ENCODE measurements around the gene TRAF7.

Gene TRAF7

DNA sequence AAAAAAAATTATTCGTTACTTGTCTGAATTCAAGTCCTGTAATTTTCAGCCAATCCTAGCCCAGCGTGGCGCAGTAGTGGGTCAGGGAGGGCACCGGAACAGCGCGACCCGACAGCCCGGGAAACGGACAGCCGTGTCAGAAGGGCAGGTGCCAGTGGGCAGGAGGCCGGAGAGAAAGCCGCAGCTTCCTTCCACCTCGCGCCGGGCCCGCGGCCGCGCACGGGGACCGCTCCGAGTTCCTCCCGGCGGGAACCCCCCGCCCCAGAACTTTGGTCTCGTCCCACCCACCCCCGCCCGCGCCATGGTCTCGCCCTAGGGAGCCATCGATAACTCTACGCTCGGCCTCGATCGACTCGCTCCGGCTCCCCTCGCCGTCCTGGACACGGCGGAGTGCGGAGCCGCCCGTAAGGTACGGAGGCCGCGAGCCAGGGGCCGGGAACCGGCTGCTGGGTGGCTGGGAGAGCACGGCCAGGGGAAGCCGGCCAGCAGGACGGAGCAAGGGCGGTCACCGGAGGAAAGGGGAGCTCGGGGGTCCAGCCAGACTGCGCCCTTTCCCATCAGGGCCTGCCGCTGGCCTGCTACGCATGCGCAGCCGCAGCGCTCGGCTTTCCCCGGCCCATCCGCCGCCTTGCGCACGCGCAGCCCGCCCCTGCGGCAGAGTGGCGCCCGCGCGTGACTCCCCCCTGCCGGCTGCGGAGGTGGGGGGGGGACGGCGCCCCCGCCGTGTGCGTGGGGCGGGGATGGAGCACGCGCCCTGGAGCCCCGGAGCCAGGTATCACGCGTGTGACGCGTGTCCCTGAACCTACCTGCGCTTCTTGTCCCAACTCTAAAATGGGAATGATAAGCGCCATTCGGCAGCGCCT is 49.8 kb downstream of the TRAF7 start, which contains the start of gene MLST8:
Gene MLST8 (plus strand): TSS at position 351 of the 863 bp plus-strand sequence. CDS start 632 bp downstream, outside the sequence.
- Histone ChIP-seq H3K36me3 (ENCODE audit: control insufficient read depth in 2 of 2, insufficient read depth in 2 of 2, low read length in 2 of 2) (peaks cover 12% of the 10 kb centered on the region in 2 donors), H3K27me3 (ENCODE audit: control insufficient read depth in 1 of 2, insufficient read depth in 2 of 2, low read length in 2 of 2) (no peaks in the 10 kb centered on the region), H3K9ac (ENCODE audit: low read length in 2 of 2) (peak within 1 kb of the TSS; percentile 82 to 94), H3K27ac (ENCODE audit: low read length) (peak within 1 kb of the TSS; percentile 86), H3K4me3 (ENCODE audit: low read length in 2 of 2) (peak within 1 kb of the TSS; percentile 89 to 92), H3K4me1 (ENCODE audit: control insufficient read depth, insufficient read depth, low read length) (peaks cover 24% of the 10 kb centered on the region), H3K9me3 (ENCODE audit: control insufficient read depth in 2 of 2, low read length in 2 of 2) (no peaks in the 10 kb centered on the region)

DNA sequence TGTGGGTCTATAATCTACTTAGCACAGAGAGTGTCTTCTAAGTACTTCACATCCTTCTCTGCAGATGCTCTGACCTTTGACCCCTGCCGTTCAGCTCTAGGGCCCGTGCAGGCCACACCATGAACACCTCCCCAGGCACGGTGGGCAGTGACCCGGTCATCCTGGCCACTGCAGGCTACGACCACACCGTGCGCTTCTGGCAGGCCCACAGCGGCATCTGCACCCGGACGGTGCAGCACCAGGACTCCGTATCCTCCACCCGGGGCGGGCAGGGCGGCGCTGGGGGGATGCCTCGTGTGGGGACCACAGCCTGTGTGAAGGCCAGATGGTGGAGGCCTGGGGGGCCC is 50.4 kb downstream of the TRAF7 start:
- Histone ChIP-seq H3K27me3 (ENCODE audit: control insufficient read depth in 1 of 2, insufficient read depth in 2 of 2, low read length in 2 of 2) (no peaks in the 10 kb centered on the region), H3K9ac (ENCODE audit: low read length in 2 of 2) (peak overlapping the region; percentile 74 to 82), H3K36me3 (ENCODE audit: control insufficient read depth in 2 of 2, insufficient read depth in 2 of 2, low read length in 2 of 2) (peaks cover 12% of the 10 kb centered on the region in 2 donors), H3K27ac (ENCODE audit: low read length) (peak overlapping the region; percentile 86), H3K4me1 (ENCODE audit: control insufficient read depth, insufficient read depth, low read length) (peaks cover 24% of the 10 kb centered on the region), H3K4me3 (ENCODE audit: low read length in 2 of 2) (peak overlapping the region; percentile 89 to 92), H3K9me3 (ENCODE audit: control insufficient read depth in 2 of 2, low read length in 2 of 2) (no peaks in the 10 kb centered on the region)

DNA sequence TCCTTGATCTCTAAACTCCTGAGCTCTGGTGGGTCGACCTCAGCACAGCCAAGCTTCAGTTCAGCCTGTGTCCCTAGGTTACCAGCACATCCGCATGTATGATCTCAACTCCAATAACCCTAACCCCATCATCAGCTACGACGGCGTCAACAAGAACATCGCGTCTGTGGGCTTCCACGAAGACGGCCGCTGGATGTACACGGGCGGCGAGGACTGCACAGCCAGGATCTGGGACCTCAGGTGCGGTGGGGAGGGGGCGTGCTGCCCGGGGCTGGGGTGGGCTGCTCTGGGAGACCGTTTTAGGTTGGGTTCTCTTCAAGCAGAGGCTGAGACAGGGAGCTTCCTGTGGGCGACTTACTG is 50.8 kb downstream of the TRAF7 start:
- Histone ChIP-seq H3K27me3 (ENCODE audit: control insufficient read depth in 1 of 2, insufficient read depth in 2 of 2, low read length in 2 of 2) (no peaks in the 10 kb centered on the region), H3K36me3 (ENCODE audit: control insufficient read depth in 2 of 2, insufficient read depth in 2 of 2, low read length in 2 of 2) (peaks cover 12% of the 10 kb centered on the region in 2 donors), H3K27ac (ENCODE audit: low read length) (no peak overlapping the region), H3K4me3 (ENCODE audit: low read length in 2 of 2) (peak overlapping the region; percentile 89 to 92), H3K4me1 (ENCODE audit: control insufficient read depth, insufficient read depth, low read length) (peaks cover 24% of the 10 kb centered on the region), H3K9ac (ENCODE audit: low read length in 2 of 2) (no peak overlapping the region), H3K9me3 (ENCODE audit: control insufficient read depth in 2 of 2, low read length in 2 of 2) (no peaks in the 10 kb centered on the region)

DNA sequence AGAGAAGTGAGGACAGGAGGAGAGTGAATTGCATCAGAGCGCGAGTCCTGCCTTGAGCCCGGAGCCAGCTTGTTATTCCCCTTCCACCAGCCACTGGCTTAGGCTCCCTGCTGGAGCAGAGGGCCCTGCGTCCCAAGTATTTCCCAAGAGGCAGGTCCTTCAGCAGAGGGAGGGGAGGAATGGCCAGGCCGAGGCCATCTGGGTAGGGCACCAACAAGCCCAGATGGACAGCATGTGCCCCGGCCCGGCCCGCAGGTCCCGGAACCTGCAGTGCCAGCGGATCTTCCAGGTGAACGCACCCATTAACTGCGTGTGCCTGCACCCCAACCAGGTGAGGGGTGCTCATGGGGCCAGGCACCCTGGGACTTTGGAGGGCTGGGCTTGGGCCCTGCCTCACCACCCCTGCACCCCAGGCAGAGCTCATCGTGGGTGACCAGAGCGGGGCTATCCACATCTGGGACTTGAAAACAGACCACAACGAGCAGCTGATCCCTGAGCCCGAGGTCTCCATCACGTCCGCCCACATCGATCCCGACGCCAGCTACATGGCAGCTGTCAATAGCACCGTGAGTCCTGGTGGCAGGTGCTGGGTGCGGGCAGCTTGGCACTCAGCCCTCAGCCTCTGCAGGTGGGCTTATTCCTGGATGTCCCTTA is 51.3 kb downstream of the TRAF7 start:
- no peaks in the 10 kb centered on the region for H3K9me3 ChIP-seq (ENCODE audit: control insufficient read depth in 2 of 2, low read length in 2 of 2)

DNA sequence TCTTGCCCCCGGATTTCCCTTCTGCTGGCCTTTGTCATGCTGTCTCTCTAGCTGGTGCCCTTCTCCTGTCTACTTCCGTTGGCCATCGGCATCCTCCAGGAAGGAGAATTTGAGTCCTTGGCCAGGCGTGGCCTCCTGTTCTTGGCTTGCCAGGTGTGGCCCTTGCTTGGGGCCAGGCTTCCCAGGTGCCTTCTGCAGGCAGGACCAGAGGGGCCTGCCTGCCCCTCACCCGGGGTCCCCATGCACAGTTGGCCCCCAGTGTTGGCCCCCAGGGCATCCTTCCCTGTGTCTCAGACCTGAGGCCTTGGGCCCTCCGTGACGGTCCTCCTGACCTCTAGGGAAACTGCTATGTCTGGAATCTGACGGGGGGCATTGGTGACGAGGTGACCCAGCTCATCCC is 52.3 kb downstream of the TRAF7 start:
- no peak overlapping the region for H3K4me3 ChIP-seq (ENCODE audit: low read length in 2 of 2)
- H3K36me3 ChIP-seq (ENCODE audit: control insufficient read depth in 2 of 2, insufficient read depth in 2 of 2, low read length in 2 of 2) = peaks cover 12 to 15% of the 10 kb centered on the region in 2 donors
- no peak overlapping the region for H3K27ac ChIP-seq (ENCODE audit: low read length)
- no peak overlapping the region for H3K9ac ChIP-seq (ENCODE audit: low read length in 2 of 2)
- peaks cover 34% of the 10 kb centered on the region for H3K4me1 ChIP-seq (ENCODE audit: control insufficient read depth, insufficient read depth, low read length)
- H3K9me3 ChIP-seq (ENCODE audit: control insufficient read depth in 2 of 2, low read length in 2 of 2) = no peaks in the 10 kb centered on the region
- no peaks in the 10 kb centered on the region for H3K27me3 ChIP-seq (ENCODE audit: control insufficient read depth in 1 of 2, insufficient read depth in 2 of 2, low read length in 2 of 2)

More for the DNA sequence above, 51.3 kb downstream of the TRAF7 start:
- Histone ChIP-seq H3K36me3 (ENCODE audit: control insufficient read depth in 2 of 2, insufficient read depth in 2 of 2, low read length in 2 of 2) (peaks cover 12% of the 10 kb centered on the region in 2 donors), H3K4me3 (ENCODE audit: low read length in 2 of 2) (no peak overlapping the region), H3K4me1 (ENCODE audit: control insufficient read depth, insufficient read depth, low read length) (peaks cover 25% of the 10 kb centered on the region), H3K9ac (ENCODE audit: low read length in 2 of 2) (no peak overlapping the region), H3K27ac (ENCODE audit: low read length) (no peak overlapping the region), H3K27me3 (ENCODE audit: control insufficient read depth in 1 of 2, insufficient read depth in 2 of 2, low read length in 2 of 2) (no peaks in the 10 kb centered on the region)

DNA sequence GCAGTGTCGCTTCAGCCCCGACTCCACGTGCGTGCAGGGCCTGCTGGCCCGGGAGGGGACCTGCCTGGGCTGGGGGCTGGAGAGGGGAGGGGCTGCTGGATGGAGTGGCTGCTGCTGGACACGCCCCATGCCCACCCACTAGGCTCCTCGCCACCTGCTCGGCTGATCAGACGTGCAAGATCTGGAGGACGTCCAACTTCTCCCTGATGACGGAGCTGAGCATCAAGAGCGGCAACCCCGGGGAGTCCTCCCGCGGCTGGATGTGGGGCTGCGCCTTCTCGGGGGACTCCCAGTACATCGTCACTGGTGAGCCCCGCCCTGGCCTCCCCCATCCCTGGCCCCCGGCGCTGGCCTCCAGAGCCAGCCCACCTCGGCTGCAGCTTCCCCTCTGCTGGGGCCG is 52.7 kb downstream of the TRAF7 start:
- Histone ChIP-seq H3K36me3 (ENCODE audit: control insufficient read depth in 2 of 2, insufficient read depth in 2 of 2, low read length in 2 of 2) (peaks cover 12 to 15% of the 10 kb centered on the region in 2 donors), H3K4me3 (ENCODE audit: low read length in 2 of 2) (no peak overlapping the region), H3K9ac (ENCODE audit: low read length in 2 of 2) (no peak overlapping the region), H3K9me3 (ENCODE audit: control insufficient read depth in 2 of 2, low read length in 2 of 2) (no peaks in the 10 kb centered on the region), H3K4me1 (ENCODE audit: control insufficient read depth, insufficient read depth, low read length) (peaks cover 38% of the 10 kb centered on the region), H3K27me3 (ENCODE audit: control insufficient read depth in 1 of 2, insufficient read depth in 2 of 2, low read length in 2 of 2) (no peaks in the 10 kb centered on the region), H3K27ac (ENCODE audit: low read length) (no peak overlapping the region)

DNA sequence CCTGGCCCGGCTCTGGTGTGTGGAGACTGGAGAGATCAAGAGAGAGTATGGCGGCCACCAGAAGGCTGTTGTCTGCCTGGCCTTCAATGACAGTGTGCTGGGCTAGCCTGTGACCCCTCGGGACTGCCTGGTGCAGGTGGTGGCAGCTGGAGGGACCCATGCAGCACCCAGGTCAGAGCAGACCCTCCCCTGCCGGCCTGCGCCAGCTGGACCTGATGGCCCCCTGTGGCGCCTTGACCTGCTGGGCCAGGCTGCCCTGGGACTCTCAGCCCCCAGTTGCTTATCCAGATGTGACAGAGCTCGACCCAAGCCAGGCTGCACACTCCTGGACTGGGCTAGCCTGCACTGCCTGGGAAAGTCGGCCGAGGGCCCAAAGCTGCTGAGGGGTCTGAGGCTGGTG is 53.2 kb downstream of the TRAF7 start:
- Histone ChIP-seq H3K9ac (ENCODE audit: low read length in 2 of 2) (no peak overlapping the region), H3K4me1 (ENCODE audit: control insufficient read depth, insufficient read depth, low read length) (peaks cover 43% of the 10 kb centered on the region), H3K27ac (ENCODE audit: low read length) (no peak overlapping the region), H3K9me3 (ENCODE audit: control insufficient read depth in 2 of 2, low read length in 2 of 2) (no peaks in the 10 kb centered on the region), H3K4me3 (ENCODE audit: low read length in 2 of 2) (no peak overlapping the region), H3K27me3 (ENCODE audit: control insufficient read depth in 1 of 2, insufficient read depth in 2 of 2, low read length in 2 of 2) (no peaks in the 10 kb centered on the region), H3K36me3 (ENCODE audit: control insufficient read depth in 2 of 2, insufficient read depth in 2 of 2, low read length in 2 of 2) (peaks cover 12 to 15% of the 10 kb centered on the region in 2 donors)

DNA sequence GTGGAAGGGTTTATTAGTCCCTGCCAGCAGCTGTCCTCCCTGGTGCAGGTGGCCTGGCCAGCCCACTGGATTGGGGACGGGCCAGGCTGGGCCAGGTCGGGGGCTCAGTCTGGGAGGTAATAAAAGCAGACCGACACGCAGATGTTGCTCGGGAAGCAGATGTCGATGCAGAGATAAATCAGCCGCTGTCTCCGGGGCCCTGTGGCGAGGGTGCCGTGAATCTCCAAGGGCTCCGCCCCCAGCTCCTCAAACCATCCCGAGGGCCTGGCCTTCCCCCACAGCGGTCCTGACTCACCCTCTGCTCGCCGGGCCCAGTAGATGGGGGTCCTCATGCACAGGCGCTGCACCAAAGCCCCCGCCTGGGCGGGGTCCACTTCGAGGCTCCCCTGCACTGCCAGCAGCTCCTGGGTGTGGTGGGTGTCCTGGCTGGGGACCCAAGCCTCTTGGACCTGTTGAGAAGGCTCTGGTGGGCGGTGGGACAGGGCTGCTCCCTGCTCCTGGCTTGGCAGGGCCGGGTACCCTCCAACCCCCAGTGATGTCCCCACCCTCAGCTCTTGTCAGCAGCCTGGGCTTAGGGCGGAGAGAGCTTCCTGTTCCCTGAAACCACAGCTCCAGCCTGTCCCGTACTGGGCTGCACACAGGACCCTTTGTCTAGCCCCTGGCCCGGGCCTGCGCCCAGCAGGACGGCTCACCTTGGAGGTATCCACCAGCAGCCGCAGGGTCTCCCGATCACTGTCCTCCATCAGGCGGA is 53.9 kb downstream of the TRAF7 start:
- Histone ChIP-seq H3K36me3 (ENCODE audit: control insufficient read depth in 2 of 2, insufficient read depth in 2 of 2, low read length in 2 of 2) (peaks cover 12 to 15% of the 10 kb centered on the region in 2 donors), H3K9ac (ENCODE audit: low read length in 2 of 2) (no peak overlapping the region), H3K27ac (ENCODE audit: low read length) (no peak overlapping the region), H3K4me1 (ENCODE audit: control insufficient read depth, insufficient read depth, low read length) (peaks cover 49% of the 10 kb centered on the region), H3K27me3 (ENCODE audit: control insufficient read depth in 1 of 2, insufficient read depth in 2 of 2, low read length in 2 of 2) (no peaks in the 10 kb centered on the region), H3K9me3 (ENCODE audit: control insufficient read depth in 2 of 2, low read length in 2 of 2) (no peaks in the 10 kb centered on the region), H3K4me3 (ENCODE audit: low read length in 2 of 2) (no peak overlapping the region)

DNA sequence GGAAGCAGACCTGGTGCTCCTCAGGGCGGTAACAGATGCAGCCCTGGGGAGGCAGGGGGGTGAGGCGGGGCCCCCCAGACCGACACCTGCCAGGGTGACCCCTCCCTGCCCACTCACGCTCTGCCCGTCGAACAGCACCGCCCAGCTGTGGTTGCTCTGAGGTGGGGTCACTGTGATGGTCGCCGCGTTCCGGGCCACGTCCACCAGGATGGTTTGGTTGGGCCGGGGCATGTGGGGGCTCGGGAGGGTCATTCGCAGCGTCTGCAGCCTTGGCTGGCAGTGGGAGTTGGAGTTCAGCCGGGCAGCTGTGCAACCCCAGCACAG is 54.4 kb downstream of the TRAF7 start:
- H3K4me1 ChIP-seq (ENCODE audit: control insufficient read depth, insufficient read depth, low read length) = peaks cover 45% of the 10 kb centered on the region
- H3K36me3 ChIP-seq (ENCODE audit: control insufficient read depth in 2 of 2, insufficient read depth in 2 of 2, low read length in 2 of 2) = peaks cover 12 to 15% of the 10 kb centered on the region in 2 donors
- no peak overlapping the region for H3K4me3 ChIP-seq (ENCODE audit: low read length in 2 of 2)
- H3K9me3 ChIP-seq (ENCODE audit: control insufficient read depth in 2 of 2, low read length in 2 of 2) = no peaks in the 10 kb centered on the region
- no peak overlapping the region for H3K27ac ChIP-seq (ENCODE audit: low read length)
- no peaks in the 10 kb centered on the region for H3K27me3 ChIP-seq (ENCODE audit: control insufficient read depth in 1 of 2, insufficient read depth in 2 of 2, low read length in 2 of 2)
- no peak overlapping the region for H3K9ac ChIP-seq (ENCODE audit: low read length in 2 of 2)

DNA sequence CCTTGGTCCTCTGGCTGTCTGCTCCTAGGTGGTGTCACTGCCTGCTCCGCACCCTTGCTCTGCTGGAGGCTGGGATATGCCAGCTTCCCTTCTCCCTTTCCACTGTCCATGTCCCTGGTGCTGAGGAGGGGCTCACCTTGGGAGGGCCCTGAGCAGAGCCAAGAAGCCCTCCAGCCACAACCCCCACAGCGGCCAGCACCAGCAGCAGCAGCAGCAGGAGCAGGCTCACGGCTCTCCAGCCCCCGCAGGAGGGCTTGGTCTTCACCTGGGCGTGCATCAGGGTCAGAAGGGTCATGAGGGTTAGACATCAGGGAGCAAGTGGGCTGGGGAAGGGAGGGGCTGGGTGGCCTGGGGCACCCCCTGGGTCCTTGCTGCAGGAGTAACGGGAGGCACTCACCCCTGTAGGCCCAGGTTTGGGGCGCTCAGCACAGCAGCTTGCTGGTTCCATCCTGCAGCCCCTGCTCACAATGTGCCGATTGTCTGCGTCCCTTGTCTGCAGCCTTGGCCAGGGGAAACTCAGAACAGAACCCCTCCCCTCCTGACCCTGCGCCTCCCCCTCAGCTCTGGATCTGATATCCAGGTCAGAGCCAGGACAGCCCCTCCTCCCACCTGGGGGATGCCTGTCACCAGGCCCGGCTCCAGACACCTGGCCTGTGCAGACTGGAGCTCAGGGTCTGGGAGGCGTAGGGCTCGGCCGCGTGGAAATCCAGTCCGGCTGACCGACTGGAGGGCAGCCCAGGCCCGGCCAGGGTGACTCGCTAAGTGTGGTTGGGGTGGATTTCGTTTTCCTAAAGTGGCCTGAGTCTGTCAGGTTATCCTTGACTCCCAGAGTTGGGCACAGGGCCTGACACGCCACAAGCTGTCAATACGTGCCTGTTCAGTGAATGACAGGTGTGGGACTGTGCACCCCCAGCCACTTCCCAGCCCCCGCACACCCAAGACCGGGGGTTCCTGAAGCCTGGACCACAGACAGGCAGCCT is 55.1 kb downstream of the TRAF7 start, which contains the start of gene BRICD5:
Gene BRICD5 (minus strand): TSS at position 478 of the 980 bp plus-strand sequence. CDS start 30 bp downstream, at position 448.
- Histone ChIP-seq H3K4me1 (ENCODE audit: control insufficient read depth, insufficient read depth, low read length) (peaks cover 42% of the 10 kb centered on the region), H3K27me3 (ENCODE audit: control insufficient read depth in 1 of 2, insufficient read depth in 2 of 2, low read length in 2 of 2) (no peaks in the 10 kb centered on the region), H3K9me3 (ENCODE audit: control insufficient read depth in 2 of 2, low read length in 2 of 2) (no peaks in the 10 kb centered on the region), H3K27ac (ENCODE audit: low read length) (no peak within 1 kb of the TSS), H3K4me3 (ENCODE audit: low read length in 2 of 2) (no peak within 1 kb of the TSS), H3K9ac (ENCODE audit: low read length in 2 of 2) (no peak within 1 kb of the TSS), H3K36me3 (ENCODE audit: control insufficient read depth in 2 of 2, insufficient read depth in 2 of 2, low read length in 2 of 2) (peaks cover 12 to 15% of the 10 kb centered on the region in 2 donors)
